Measurements from ENCODE around the gene ZNHIT2.
A peak's percentile ranks its signal among the peaks of the same experiment; 100 is the strongest.

ZNHIT2 gene

DNA sequence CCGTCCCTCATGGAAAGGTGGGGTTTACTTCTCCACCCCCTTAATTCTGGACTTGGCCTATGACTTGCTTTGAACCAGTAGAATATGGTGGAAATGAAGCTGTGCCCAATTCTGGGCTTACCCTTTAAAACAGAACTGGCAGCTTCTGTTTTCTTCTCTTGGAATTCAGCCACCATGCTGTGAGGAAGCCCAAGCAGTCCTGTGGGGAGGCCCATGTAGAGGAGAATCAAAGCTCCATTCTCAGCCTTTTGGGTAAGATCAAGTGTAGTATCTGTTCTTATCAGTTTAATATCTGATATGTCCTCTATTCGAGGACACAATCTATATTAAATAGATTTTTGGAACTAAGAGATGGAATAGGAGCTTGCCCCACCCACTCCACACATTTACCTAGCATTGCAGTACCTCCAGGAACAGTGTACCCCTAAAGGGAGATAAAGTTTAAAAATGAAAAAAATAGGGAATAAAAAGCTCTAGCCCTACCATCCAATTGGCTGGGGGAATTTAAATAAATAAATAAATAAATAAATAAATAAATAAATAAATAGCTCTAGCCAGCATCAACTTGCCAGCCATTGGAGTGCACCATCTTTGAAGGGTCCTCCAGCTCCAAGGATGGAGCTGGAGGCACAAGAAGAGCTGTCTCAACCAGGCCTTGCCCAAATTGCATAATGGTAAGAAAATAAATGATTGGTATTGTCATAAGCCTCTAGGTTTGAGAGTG lies 30.0 kb upstream of the ZNHIT2 start:
- DNase-seq (ENCODE audit: extremely low read depth, low read depth): no peak
- TF ChIP-seq CTCF (IDR thresholded peaks at IDR 0.05; ENCODE audit: low read depth, low read length): no peak

- no peak for DNase-seq (ENCODE audit: extremely low read depth, low read depth)
- TF ChIP-seq CTCF (IDR thresholded peaks at IDR 0.05; ENCODE audit: low read depth, low read length): no peak
Observed at GRCh38 chr11:65141896-65142494, 24.5 kb upstream of the ZNHIT2 start.

GRCh38 chr11:65136515-65137096 lies 19.1 kb upstream of the ZNHIT2 start:
- TF ChIP-seq CTCF (IDR thresholded peaks at IDR 0.05; ENCODE audit: low read depth, low read length): no peak
- no peak for DNase-seq (ENCODE audit: extremely low read depth, low read depth)

GRCh38 chr11:65135633-65136145 lies 18.2 kb upstream of the ZNHIT2 start:
- DNase-seq (ENCODE audit: extremely low read depth, low read depth): no peak

DNA sequence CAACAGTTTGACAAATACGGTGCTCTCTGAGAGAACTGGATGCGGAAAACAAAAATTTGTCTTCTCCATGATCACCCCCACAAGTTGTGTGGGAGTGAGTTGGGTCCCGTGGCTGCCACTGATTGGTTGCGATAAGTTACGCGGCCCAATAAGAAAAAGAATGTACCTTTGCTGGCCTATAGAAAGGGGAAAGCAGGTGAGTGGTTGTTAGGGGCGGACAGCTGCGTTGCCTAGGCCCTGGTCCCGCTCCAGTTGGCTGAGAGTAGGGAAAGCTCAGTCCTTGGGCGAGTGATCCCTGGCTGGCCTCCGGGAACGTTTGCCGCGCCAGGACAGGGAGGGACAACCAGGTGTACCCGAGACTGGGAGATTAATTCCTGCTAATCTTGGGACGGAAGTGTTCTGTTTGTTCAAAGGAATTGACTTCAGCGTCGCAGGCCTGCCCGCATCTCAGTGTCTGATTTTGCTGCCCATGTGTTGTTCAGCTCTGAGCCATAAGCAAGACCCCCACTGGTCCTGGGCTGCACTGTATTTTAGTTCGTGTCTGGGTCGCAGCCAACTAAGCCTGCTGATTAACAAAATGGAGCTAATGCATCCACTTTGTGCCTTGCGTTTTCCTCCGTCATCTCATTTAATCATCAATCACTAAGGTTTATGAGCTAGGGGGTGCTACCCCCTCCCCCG lies 17.6 kb upstream of the ZNHIT2 start:
- no peak for TF ChIP-seq CTCF (IDR thresholded peaks at IDR 0.05; ENCODE audit: low read depth, low read length)
- peak; percentile 85 for DNase-seq (ENCODE audit: extremely low read depth, low read depth)

More at GRCh38 chr11:65135633-65136145, 18.2 kb upstream of the ZNHIT2 start:
- no peak for TF ChIP-seq CTCF (IDR thresholded peaks at IDR 0.05; ENCODE audit: low read depth, low read length)

DNA sequence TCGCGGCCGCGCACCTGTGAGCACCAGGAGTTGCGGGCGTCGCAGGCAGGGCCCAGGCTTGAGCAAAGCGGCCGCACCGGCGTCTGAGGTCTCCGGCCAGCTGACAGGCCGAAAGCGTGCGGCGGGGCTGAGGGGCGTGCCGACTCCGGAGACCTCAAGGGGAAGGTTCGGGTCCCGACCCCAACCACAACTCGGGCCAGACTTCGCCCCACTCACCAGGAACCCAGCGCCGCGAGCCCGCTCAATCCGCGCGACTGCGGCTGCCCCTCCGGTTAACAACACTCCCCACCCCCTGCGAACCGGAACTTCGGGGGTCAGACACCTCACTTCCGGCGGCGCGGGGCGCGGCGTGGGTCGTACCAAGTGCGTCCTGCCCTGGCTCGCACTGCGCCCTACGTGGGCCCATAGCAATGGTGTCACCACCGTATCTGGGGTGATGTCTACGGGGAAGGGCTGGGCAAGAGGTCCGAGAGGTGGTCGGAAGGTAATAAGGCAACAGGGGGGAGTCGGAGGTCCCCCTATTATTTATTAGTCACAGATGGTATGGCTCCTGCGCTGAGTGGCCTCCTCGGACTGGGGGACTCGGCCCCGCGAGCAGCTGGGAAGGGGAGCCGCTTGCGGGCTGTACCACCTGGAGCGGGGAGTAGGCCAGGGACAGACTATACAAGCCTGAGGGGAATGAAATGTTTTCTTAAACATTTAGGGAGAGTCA lies 16.9 kb upstream of the ZNHIT2 start, which contains the start of gene SYVN1:
Gene SYVN1, minus strand, starts transcription at position 280 of the 712 bp plus-strand sequence. CDS start 918 bp downstream, outside the sequence.
- peak; percentile 65 for DNase-seq (ENCODE audit: extremely low read depth, low read depth)
- no peak for TF ChIP-seq CTCF (IDR thresholded peaks at IDR 0.05; ENCODE audit: low read depth, low read length)

All from AG09319 (cell line).